ENCODE results near the gene GPC6. TPM values are rescaled to one million over a fixed set of nuclear protein-coding genes. Genes with fewer than 3 reads are reported as not detected.

GPC6 gene
- total and polyA plus RNA-seq, 10 donors = 0.22 to 9.3 (median 4.5) TPM

GRCh38 chr13:94063848-94064247 lies 837.2 kb downstream of the GPC6 start:
- intact Hi-C loops (cut with DNase I; ENCODE audit: low total_unique reads) = no loop called here
- no peak for DNase-seq
- Histone ChIP-seq H3K27me3 (replicated peaks in 1 of 7) (no peaks in the 10 kb centered on the region), H3K4me1 (no peaks in the 10 kb centered on the region), H3K36me3 (no peaks in the 10 kb centered on the region), H3K27ac (no peak overlapping the region), H3K4me3 (no peak overlapping the region), H3K9me3 (no peaks in the 10 kb centered on the region)
- TF ChIP-seq POLR2AphosphoS5 (IDR thresholded peaks at IDR 0.05) (no peak), POLR2A (IDR thresholded peaks at IDR 0.05) (no peak)
- TF ChIP-seq, protein P1, sequence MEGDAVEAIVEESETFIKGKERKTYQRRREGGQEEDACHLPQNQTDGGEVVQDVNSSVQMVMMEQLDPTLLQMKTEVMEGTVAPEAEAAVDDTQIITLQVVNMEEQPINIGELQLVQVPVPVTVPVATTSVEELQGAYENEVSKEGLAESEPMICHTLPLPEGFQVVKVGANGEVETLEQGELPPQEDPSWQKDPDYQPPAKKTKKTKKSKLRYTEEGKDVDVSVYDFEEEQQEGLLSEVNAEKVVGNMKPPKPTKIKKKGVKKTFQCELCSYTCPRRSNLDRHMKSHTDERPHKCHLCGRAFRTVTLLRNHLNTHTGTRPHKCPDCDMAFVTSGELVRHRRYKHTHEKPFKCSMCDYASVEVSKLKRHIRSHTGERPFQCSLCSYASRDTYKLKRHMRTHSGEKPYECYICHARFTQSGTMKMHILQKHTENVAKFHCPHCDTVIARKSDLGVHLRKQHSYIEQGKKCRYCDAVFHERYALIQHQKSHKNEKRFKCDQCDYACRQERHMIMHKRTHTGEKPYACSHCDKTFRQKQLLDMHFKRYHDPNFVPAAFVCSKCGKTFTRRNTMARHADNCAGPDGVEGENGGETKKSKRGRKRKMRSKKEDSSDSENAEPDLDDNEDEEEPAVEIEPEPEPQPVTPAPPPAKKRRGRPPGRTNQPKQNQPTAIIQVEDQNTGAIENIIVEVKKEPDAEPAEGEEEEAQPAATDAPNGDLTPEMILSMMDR (IDR thresholded peaks at IDR 0.05 in 8 of 11, conservative IDR thresholded peaks at IDR 0.05 in 3 of 11) = no peak
- 74 to 89% (median 85%) methylated on average over 4 of the region's 4 CpGs for WGBS, 5 donors

GRCh38 chr13:94065741-94066140 lies 839.1 kb downstream of the GPC6 start:
- TF ChIP-seq POLR2AphosphoS5 (IDR thresholded peaks at IDR 0.05) (no peak), POLR2A (IDR thresholded peaks at IDR 0.05) (no peak)
- TF ChIP-seq, protein P1 (IDR thresholded peaks at IDR 0.05 in 8 of 11, conservative IDR thresholded peaks at IDR 0.05 in 3 of 11) = no peak
- WGBS, 5 donors = 56 to 81% (median 70%) methylated on average over 1 of the region's 1 CpG

GRCh38 chr13:94073007-94073744 lies 846.6 kb downstream of the GPC6 start:
- no peaks in the 10 kb centered on the region for H3K36me3 ChIP-seq
- H3K9me3 ChIP-seq = peaks cover 0 to 20% (median 10%) of the 10 kb centered on the region in 8 donors
- WGBS, 5 donors = 60 to 75% (median 73%) methylated on average over 4 of the region's 4 CpGs
- intact Hi-C loops (cut with DNase I; ENCODE audit: low total_unique reads) = no loop called here
- no peaks in the 10 kb centered on the region for H3K27me3 ChIP-seq (replicated peaks in 1 of 7)
- H3K4me3 ChIP-seq = no peak overlapping the region
- TF ChIP-seq POLR2AphosphoS5 (IDR thresholded peaks at IDR 0.05) = no peak
- TF ChIP-seq, protein P1 (IDR thresholded peaks at IDR 0.05 in 8 of 11, conservative IDR thresholded peaks at IDR 0.05 in 3 of 11) = no peak
- no peak for TF ChIP-seq POLR2A (IDR thresholded peaks at IDR 0.05)
- DNase-seq = no peak
- no peaks in the 10 kb centered on the region for H3K4me1 ChIP-seq
- H3K27ac ChIP-seq = no peak overlapping the region

More at GRCh38 chr13:94065741-94066140, 839.1 kb downstream of the GPC6 start:
- intact Hi-C loops (cut with DNase I; ENCODE audit: low total_unique reads) = no loop called here
- H3K4me3 ChIP-seq = no peak overlapping the region
- no peaks in the 10 kb centered on the region for H3K4me1 ChIP-seq
- peaks cover 0 to 8% (median 0%) of the 10 kb centered on the region in 8 donors for H3K9me3 ChIP-seq
- H3K27me3 ChIP-seq (replicated peaks in 1 of 7) = no peaks in the 10 kb centered on the region
- H3K36me3 ChIP-seq = no peaks in the 10 kb centered on the region
- H3K27ac ChIP-seq = no peak overlapping the region
- no peak for DNase-seq

- TF ChIP-seq POLR2A (IDR thresholded peaks at IDR 0.05) = no peak
- TF ChIP-seq, protein P1 (IDR thresholded peaks at IDR 0.05 in 8 of 11, conservative IDR thresholded peaks at IDR 0.05 in 3 of 11) = no peak
- no peak for TF ChIP-seq POLR2AphosphoS5 (IDR thresholded peaks at IDR 0.05)
- H3K9me3 ChIP-seq = peaks cover 0 to 12% (median 10%) of the 10 kb centered on the region in 8 donors
- no peaks in the 10 kb centered on the region for H3K27me3 ChIP-seq (replicated peaks in 1 of 7)
- H3K36me3 ChIP-seq = no peaks in the 10 kb centered on the region
- no peaks in the 10 kb centered on the region for H3K4me1 ChIP-seq
- no peak overlapping the region for H3K27ac ChIP-seq
- no peak for DNase-seq
- no peak overlapping the region for H3K4me3 ChIP-seq
- intact Hi-C loops (cut with DNase I; ENCODE audit: low total_unique reads) = no loop called here
Measured at GRCh38 chr13:94079876-94080275, 853.3 kb downstream of the GPC6 start.
